GM23338 (cell line): ENCODE results near the gene TMEM273. TPM values are rescaled to one million over a fixed set of nuclear protein-coding genes. Genes with fewer than 3 reads are reported as not detected.

ENCODE experiments used
- ATAC-seq: fragments of 200-7000 bp; cut with Tn5 transposase; 3 replicates; pipeline ENCODE4 v1.9.1; 2020
- DNase-seq: peaks from one replicate; pipeline ENCODE4 v3.0.0-alpha.2; 2015; ENCODE audit warnings: low spot score
- H2AFZ ChIP-seq: fragments of 200-600 bp; sonication (generic); 2 replicates; pipeline ENCODE4 v1.8.0; 2016; ENCODE audit warnings: antibody characterized with exemption, mild to moderate bottlenecking, moderate library complexity
- H3F3A ChIP-seq: fragments of 200-600 bp; sonication (generic); replicated peaks from 2 replicates; pipeline ENCODE4 v1.8.0; 2017; ENCODE audit warnings: antibody characterized with exemption, mixed run types, low read depth
- H3K27ac ChIP-seq: fragments of 200-600 bp; sonication (generic); 2 replicates; pipeline ENCODE4 v1.6.1; 2016; ENCODE audit warnings: low read depth
- H3K27me3 ChIP-seq: fragments of 200-600 bp; sonication (generic); 2 replicates; pipeline ENCODE4 v1.8.0; 2016; ENCODE audit warnings: mild to moderate bottlenecking, mixed run types, moderate library complexity; ENCODE audit not compliant: insufficient read depth
- H3K36me3 ChIP-seq: fragments of 200-600 bp; sonication (generic); 2 replicates; pipeline ENCODE4 v1.8.0; 2016; ENCODE audit warnings: mild to moderate bottlenecking; ENCODE audit not compliant: insufficient read depth
- H3K4me1 ChIP-seq: fragments of 200-600 bp; sonication (generic); 2 replicates; pipeline ENCODE4 v1.8.0; 2016; ENCODE audit warnings: mild to moderate bottlenecking, moderate library complexity; ENCODE audit not compliant: insufficient read depth
- H3K4me2 ChIP-seq: fragments of 200-600 bp; sonication (generic); 2 replicates; pipeline ENCODE4 v1.7.1; 2017; ENCODE audit warnings: mixed run types
- H3K4me3 ChIP-seq: fragments of 200-600 bp; sonication (generic); 2 replicates; pipeline ENCODE4 v1.6.1; 2016; ENCODE audit warnings: mixed run types
- H3K79me2 ChIP-seq: fragments of 200-600 bp; sonication (generic); replicated peaks from 2 replicates; pipeline ENCODE4 v1.8.0; 2017; ENCODE audit warnings: mild to moderate bottlenecking; ENCODE audit not compliant: insufficient read depth
- H3K9me2 ChIP-seq: fragments of 200-600 bp; sonication (generic); 2 replicates; pipeline ENCODE4 v1.8.0; 2017; ENCODE audit not compliant: insufficient read depth
- H4K20me1 ChIP-seq: fragments of 200-600 bp; sonication (generic); replicated peaks from 2 replicates; pipeline ENCODE4 v1.8.0; 2017; ENCODE audit warnings: mild to moderate bottlenecking; ENCODE audit not compliant: insufficient read depth
- H3K27ac Mint-ChIP-seq: 2 replicates; pipeline ENCODE4 v1.8.0; 2020; ENCODE audit warnings: inconsistent platforms, mild to moderate bottlenecking, moderate library complexity, mixed read lengths
- H3K27me3 Mint-ChIP-seq: 3 replicates; pipeline ENCODE4 v1.8.0; 2022; ENCODE audit warnings: low read depth, mild to moderate bottlenecking, moderate library complexity, mixed read lengths, inconsistent platforms; ENCODE audit not compliant: insufficient read depth, poor library complexity
- H3K36me3 Mint-ChIP-seq: 3 replicates; pipeline ENCODE4 v1.8.0; 2021; ENCODE audit warnings: low read depth, mild to moderate bottlenecking, inconsistent platforms, moderate library complexity, mixed read lengths
- H3K4me1 Mint-ChIP-seq: 3 replicates; pipeline ENCODE4 v1.8.0; 2020; ENCODE audit warnings: mild to moderate bottlenecking, inconsistent platforms, mixed read lengths
- H3K4me3 Mint-ChIP-seq: 3 replicates; pipeline ENCODE4 v1.8.0; 2021; ENCODE audit warnings: moderate library complexity, mild to moderate bottlenecking, inconsistent platforms, mixed read lengths
- H3K9me3 Mint-ChIP-seq: 3 replicates; pipeline ENCODE4 v1.8.0; 2020; ENCODE audit warnings: moderate library complexity, mild to moderate bottlenecking, inconsistent platforms, mixed read lengths
- ETS1 ChIP-seq: IDR thresholded peaks from 2 replicates; pipeline ENCODE4 v1.6.1; 2016; ENCODE audit warnings: antibody characterized with exemption
- EZH2 ChIP-seq: fragments of 200-600 bp; sonication (generic); IDR thresholded peaks from one replicate; pipeline ENCODE4 v1.8.0; 2017; ENCODE audit warnings: antibody characterized with exemption, mild to moderate bottlenecking, low read depth; ENCODE audit not compliant: unreplicated experiment
- JUNB ChIP-seq: IDR thresholded peaks from one replicate; pipeline ENCODE4 v1.6.1; 2016; ENCODE audit warnings: antibody characterized with exemption; ENCODE audit not compliant: unreplicated experiment
- NANOG ChIP-seq: IDR thresholded peaks from 2 replicates; pipeline ENCODE4 v1.6.1; 2016; ENCODE audit warnings: antibody characterized with exemption, borderline replicate concordance
- POLR2AphosphoS5 ChIP-seq: IDR thresholded peaks from 2 replicates; pipeline ENCODE4 v1.6.1; 2016; ENCODE audit warnings: antibody characterized with exemption, low read depth
- ZNF114 ChIP-seq: fragments of 250-450 bp; sonication (Bioruptor Pico); IDR thresholded peaks from 2 replicates; pipeline ENCODE4 v1.5.0; 2020; ENCODE audit warnings: mild to moderate bottlenecking, moderate library complexity
- ZNF462 ChIP-seq: fragments of 250-450 bp; sonication (Bioruptor Pico); IDR thresholded peaks from 2 replicates; pipeline ENCODE4 v1.5.0; 2020; ENCODE audit warnings: mild to moderate bottlenecking, moderate library complexity
- polyA plus RNA-seq: library from polyadenylated mRNA; unstranded; fragments of >200 nt; fragmentation: Nextera tagmentation; extraction: Ambion mirVana; gene quantifications from 2 replicates; pipeline ENCODE4 v1.2.1, GENCODE V29; 2016
- total RNA-seq: library from RNA; depleted of rRNA; stranded (reverse); fragments of >200 nt; shearing (Covaris generic); gene quantifications from 2 replicates; pipeline ENCODE4 v1.2.3, GENCODE V29; 2014

The TMEM273 gene
- total and polyA plus RNA-seq, 2 experiments from 2014 or later: not detected

GRCh38 chr10:49220031-49220430 is 31.8 kb upstream of the TMEM273 start (continued):
- TF ChIP-seq ZNF462 (CRISPR knock-in tag): no peak

DNA sequence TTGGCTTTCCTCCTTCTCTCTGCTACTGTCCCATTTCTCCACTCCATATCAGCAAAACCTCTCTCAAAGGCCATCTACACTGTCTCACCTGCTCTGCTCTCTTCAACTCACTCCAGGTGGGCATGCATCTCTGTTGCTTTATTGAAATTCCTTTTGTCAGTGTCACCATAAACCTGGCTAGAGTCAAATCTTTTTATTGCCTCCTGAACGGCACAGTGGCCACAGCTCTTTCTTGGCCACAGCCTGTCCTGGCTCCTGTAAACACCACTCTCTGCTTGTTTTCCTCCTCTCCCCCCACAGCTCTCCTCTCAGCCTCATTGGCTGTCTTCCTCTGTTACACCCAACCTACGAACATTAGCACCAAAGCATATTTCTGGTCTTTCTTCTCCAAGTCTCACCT is 31.1 kb upstream of the TMEM273 start:
- Histone ChIP-seq H3K79me2 (no peaks in the 10 kb centered on the region), H3K9me2 (no peaks in the 10 kb centered on the region; the same call in 1 of the 2 replicates), H3K36me3 (no peaks in the 10 kb centered on the region), H4K20me1 (no peaks in the 10 kb centered on the region), H3K4me2 (no peak overlapping the region), H3K4me3 (no peak overlapping the region), H2AFZ (no peak overlapping the region), H3F3A (no peaks in the 10 kb centered on the region), H3K27ac (no peak overlapping the region), H3K27me3 (no peaks in the 10 kb centered on the region), H3K4me1 (no peaks in the 10 kb centered on the region)
- Mint-ChIP-seq H3K4me3 (no peak overlapping the region), H3K9me3 (no peaks in the 10 kb centered on the region), H3K27ac (no peak overlapping the region), H3K27me3 (no peaks in the 10 kb centered on the region), H3K4me1 (peaks cover 3% of the 10 kb centered on the region; the same call in 2 of the 3 replicates), H3K36me3 (no peaks in the 10 kb centered on the region; the same call in 2 of the 3 replicates)
- DNase-seq (no peak), ATAC-seq (no peak)
- TF ChIP-seq EZH2: no peak
- no peak for TF ChIP-seq ZNF462 (CRISPR knock-in tag)
- TF ChIP-seq ZNF114 (CRISPR knock-in tag): no peak
- no peak for TF ChIP-seq POLR2AphosphoS5
- TF ChIP-seq NANOG: no peak
- TF ChIP-seq ETS1: no peak
- TF ChIP-seq JUNB: no peak
